Vagina (tissue), 2 donors: ENCODE data around the gene GPRIN1. TPM values are rescaled to one million over a fixed set of nuclear protein-coding genes. Genes with fewer than 3 reads are reported as not detected.

Source experiments
- DNase-seq, 2 donors: peaks; one replicate each; pipeline ENCODE4 v3.0.0-alpha.2; 2017; ENCODE audit errors: extremely low spot score in 2 of 2
- H3K27ac ChIP-seq: fragments of 200-600 bp; sonication (generic); one replicate; pipeline ENCODE4 v1.5.1; 2019
- H3K27me3 ChIP-seq: fragments of 200-600 bp; sonication (generic); one replicate; pipeline ENCODE4 v1.5.1; 2019
- H3K36me3 ChIP-seq, 2 donors: fragments of 200-600 bp; sonication (generic); one replicate each; pipeline ENCODE4 v1.5.1; 2017 to 2019
- H3K4me1 ChIP-seq: fragments of 200-600 bp; sonication (generic); one replicate; pipeline ENCODE4 v1.5.1; 2019
- H3K4me3 ChIP-seq, 2 donors: fragments of 200-600 bp; sonication (generic); 1 replicate in 1 of 2; 2 replicates in 1 of 2; pipeline ENCODE4 v1.5.1; 2016 to 2019
- H3K9me3 ChIP-seq: fragments of 200-600 bp; sonication (generic); one replicate; pipeline ENCODE4 v1.5.1; 2019
- POLR2A ChIP-seq, 2 donors: fragments of 450-650 bp; IDR thresholded peaks; one replicate each; pipeline ENCODE4 v1.6.1; 2017; ENCODE audit warnings: antibody characterized with exemption in 2 of 2, mild to moderate bottlenecking in 2 of 2, moderate library complexity in 2 of 2
- POLR2AphosphoS5 ChIP-seq, 2 donors: sonication (generic); formaldehyde crosslinking; IDR thresholded peaks; one replicate each; pipeline ENCODE4 v1.9.0; 2017; ENCODE audit warnings: antibody characterized with exemption in 2 of 2, mild to moderate bottlenecking in 2 of 2, low read depth in 1 of 2; ENCODE audit not compliant: insufficient read depth in 1 of 2
- intact Hi-C: fragments of 100-400 bp; cut with DNase I; formaldehyde crosslinking; loops from one replicate; pipeline ENCODE4 v1.15.1; 2023
- total RNA-seq: library from RNA; depleted of rRNA; stranded (reverse); fragments of >200 nt; gene quantifications from one replicate; pipeline ENCODE4 v1.2.3, GENCODE V29; 2016
- TF ChIP-seq, protein P1 (sequence below), 3 experiments: fragments of 450-650 bp in 2 of 3; fragments of 200-600 bp in 1 of 3; sonication (generic) in 1 of 3; IDR thresholded peaks; one replicate each; pipeline ENCODE4 v1.5.1; 2017 to 2019; ENCODE audit warnings: antibody characterized with exemption in 3 of 3, mild to moderate bottlenecking in 2 of 3, moderate library complexity in 2 of 3

Gene GPRIN1
- total RNA-seq, 1 donor from 2014 or later: 0.49 TPM

DNA sequence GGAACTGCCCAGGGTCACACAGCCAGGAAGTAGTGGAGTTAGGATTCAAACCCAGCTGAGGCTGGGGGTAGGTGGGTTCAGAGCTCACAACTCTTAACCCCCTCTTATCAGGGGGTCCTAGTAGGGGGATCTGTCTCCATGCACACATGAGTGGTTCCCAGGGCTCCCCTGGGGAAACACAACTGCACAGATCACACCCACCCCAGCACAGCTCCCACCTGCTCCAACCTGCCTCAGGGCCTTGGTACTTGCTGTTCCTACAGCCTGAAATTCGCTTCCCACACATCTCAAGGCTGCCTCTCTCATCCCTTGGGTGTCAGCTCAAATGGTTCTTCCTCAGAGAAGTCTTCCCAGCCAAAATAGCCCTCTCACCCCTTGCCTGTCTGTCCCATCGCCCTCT, 15.6 kb upstream of the GPRIN1 start:
- no peak overlapping the region for H3K27ac ChIP-seq
- no peak for DNase-seq
- no peaks in the 10 kb centered on the region for H3K36me3 ChIP-seq
- H3K4me1 ChIP-seq: peaks cover 14% of the 10 kb centered on the region
- intact Hi-C loops: no loop called here
- no peak for TF ChIP-seq POLR2A (IDR thresholded peaks at IDR 0.05)
- TF ChIP-seq, protein P1, sequence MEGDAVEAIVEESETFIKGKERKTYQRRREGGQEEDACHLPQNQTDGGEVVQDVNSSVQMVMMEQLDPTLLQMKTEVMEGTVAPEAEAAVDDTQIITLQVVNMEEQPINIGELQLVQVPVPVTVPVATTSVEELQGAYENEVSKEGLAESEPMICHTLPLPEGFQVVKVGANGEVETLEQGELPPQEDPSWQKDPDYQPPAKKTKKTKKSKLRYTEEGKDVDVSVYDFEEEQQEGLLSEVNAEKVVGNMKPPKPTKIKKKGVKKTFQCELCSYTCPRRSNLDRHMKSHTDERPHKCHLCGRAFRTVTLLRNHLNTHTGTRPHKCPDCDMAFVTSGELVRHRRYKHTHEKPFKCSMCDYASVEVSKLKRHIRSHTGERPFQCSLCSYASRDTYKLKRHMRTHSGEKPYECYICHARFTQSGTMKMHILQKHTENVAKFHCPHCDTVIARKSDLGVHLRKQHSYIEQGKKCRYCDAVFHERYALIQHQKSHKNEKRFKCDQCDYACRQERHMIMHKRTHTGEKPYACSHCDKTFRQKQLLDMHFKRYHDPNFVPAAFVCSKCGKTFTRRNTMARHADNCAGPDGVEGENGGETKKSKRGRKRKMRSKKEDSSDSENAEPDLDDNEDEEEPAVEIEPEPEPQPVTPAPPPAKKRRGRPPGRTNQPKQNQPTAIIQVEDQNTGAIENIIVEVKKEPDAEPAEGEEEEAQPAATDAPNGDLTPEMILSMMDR (IDR thresholded peaks at IDR 0.05): no peak
- no peak for TF ChIP-seq POLR2AphosphoS5 (IDR thresholded peaks at IDR 0.05; ENCODE audit: insufficient read depth in 1 of 2, low read depth in 1 of 2)
- H3K27me3 ChIP-seq: no peaks in the 10 kb centered on the region
- H3K9me3 ChIP-seq: no peaks in the 10 kb centered on the region
- no peak overlapping the region for H3K4me3 ChIP-seq

DNA sequence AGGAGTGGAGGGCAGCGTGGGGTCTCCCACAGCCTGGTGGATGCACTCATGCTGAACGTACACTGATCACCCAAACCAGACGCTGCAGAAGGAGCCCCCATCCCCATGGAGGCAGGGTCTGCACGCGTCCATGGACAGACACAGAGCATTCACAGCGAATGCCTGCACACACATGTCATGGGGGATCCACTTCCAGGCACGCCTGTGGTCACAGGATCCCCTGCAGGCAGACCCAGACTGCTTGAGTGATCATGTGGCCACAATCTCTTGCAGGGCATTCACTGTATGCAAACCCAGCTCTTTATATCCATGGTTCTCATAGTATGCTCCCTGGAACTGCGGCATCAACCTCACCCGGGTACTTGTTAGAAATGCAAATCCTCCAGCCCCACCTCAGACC, 15.0 kb upstream of the GPRIN1 start:
- DNase-seq: no peak
- Histone ChIP-seq H3K36me3 (no peaks in the 10 kb centered on the region), H3K4me3 (no peak overlapping the region), H3K27me3 (peaks cover 3% of the 10 kb centered on the region), H3K9me3 (no peaks in the 10 kb centered on the region), H3K4me1 (peaks cover 14% of the 10 kb centered on the region), H3K27ac (no peak overlapping the region)
- intact Hi-C loops: no loop called here
- no peak for TF ChIP-seq POLR2AphosphoS5 (IDR thresholded peaks at IDR 0.05; ENCODE audit: insufficient read depth in 1 of 2, low read depth in 1 of 2)
- TF ChIP-seq POLR2A (IDR thresholded peaks at IDR 0.05): no peak
- TF ChIP-seq, protein P1 (IDR thresholded peaks at IDR 0.05): no peak

DNA sequence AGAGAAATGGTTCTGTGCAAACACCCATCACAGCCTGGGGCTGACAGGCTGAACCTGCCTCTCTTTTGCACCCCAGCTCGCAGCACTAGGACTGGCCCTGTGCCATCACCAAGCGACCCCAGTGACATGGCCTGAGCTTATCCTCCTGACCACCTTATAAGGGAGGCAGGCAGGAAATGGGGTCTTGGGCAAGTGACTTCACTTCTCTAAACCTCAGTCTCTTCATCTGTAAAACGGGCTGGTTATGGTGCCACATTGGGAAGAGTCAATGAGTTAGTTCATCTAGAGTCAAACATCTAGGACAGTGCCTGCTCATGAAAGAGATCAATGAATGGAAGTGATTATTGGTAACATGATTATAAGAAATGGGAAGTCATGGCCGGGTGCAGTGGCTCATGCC, 14.2 kb upstream of the GPRIN1 start:
- no peak for DNase-seq
- intact Hi-C loops: no loop called here
- H3K27ac ChIP-seq: no peak overlapping the region
- H3K4me3 ChIP-seq: no peak overlapping the region
- H3K4me1 ChIP-seq: peaks cover 15% of the 10 kb centered on the region
- no peaks in the 10 kb centered on the region for H3K36me3 ChIP-seq
- TF ChIP-seq POLR2AphosphoS5 (IDR thresholded peaks at IDR 0.05; ENCODE audit: insufficient read depth in 1 of 2, low read depth in 1 of 2) (no peak), POLR2A (IDR thresholded peaks at IDR 0.05) (no peak)
- TF ChIP-seq, protein P1 (IDR thresholded peaks at IDR 0.05): no peak
- no peaks in the 10 kb centered on the region for H3K9me3 ChIP-seq
- H3K27me3 ChIP-seq: peaks cover 11% of the 10 kb centered on the region

DNA sequence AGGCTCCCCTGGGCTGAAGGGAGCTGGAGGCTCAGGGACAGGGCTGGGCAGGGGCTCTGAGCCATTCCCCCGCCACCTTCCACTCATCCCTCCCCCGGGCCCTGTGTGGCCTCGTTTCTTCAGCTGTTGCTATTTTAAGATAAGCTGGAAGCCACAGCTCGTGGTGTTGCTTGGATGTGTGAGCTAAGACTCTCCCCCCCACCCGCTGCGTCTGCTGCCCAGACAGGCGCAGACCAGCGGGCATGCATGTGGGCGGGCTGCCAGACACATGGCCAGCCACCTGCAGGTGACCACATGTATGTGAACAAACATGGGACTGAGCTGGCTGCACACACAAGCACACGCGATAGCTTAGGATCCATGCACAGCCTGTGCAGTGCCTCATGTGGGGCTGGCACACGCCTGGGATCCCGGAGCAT, 11.7 kb upstream of the GPRIN1 start:
- no peaks in the 10 kb centered on the region for H3K36me3 ChIP-seq
- intact Hi-C loops: no loop called here
- no peak for DNase-seq
- peaks cover 19% of the 10 kb centered on the region for H3K27me3 ChIP-seq
- H3K27ac ChIP-seq: no peak overlapping the region
- TF ChIP-seq POLR2AphosphoS5 (IDR thresholded peaks at IDR 0.05; ENCODE audit: insufficient read depth in 1 of 2, low read depth in 1 of 2): no peak
- no peak for TF ChIP-seq POLR2A (IDR thresholded peaks at IDR 0.05)
- TF ChIP-seq, protein P1 (IDR thresholded peaks at IDR 0.05): no peak
- H3K9me3 ChIP-seq: no peaks in the 10 kb centered on the region
- H3K4me3 ChIP-seq: no peak overlapping the region
- peaks cover 18% of the 10 kb centered on the region for H3K4me1 ChIP-seq

DNA sequence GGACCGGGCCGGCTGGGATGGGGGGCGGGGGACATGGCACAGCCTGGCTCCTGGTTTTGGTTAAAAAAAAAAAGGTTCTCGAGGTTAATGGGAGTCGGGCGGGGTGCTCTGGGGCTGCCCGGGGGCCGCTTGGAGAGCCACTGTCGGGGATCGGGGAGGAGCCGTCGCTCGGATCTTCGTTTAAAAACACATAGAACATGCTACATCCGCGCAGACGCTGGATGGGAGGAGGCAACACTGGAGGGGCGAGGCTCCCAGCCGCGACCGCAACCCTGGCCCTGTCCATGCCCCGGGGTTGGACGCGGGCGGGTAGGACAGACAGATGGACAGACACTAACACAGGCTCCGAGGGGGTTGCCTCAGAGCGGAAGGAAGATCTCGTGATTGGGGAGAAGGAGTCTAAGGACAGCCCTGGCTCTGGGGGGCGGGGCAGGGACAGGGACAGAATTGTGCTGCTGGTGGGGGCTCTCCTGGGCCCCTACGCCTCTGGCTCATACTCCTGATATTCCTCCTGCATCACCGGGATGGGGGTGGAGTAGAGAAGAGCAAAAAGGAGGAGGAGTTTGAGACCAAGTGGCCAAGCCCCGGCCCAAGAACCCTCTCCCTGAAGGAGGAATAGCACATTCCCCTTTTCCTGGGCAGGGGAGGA, 10.5 kb upstream of the GPRIN1 start:
- intact Hi-C loops: no loop called here
- Histone ChIP-seq H3K9me3 (no peaks in the 10 kb centered on the region), H3K4me1 (peaks cover 18% of the 10 kb centered on the region), H3K27me3 (peaks cover 19% of the 10 kb centered on the region), H3K27ac (no peak overlapping the region), H3K4me3 (no peak overlapping the region), H3K36me3 (no peaks in the 10 kb centered on the region)
- DNase-seq: no peak
- TF ChIP-seq, protein P1 (IDR thresholded peaks at IDR 0.05): no peak
- TF ChIP-seq POLR2AphosphoS5 (IDR thresholded peaks at IDR 0.05; ENCODE audit: insufficient read depth in 1 of 2, low read depth in 1 of 2) (no peak), POLR2A (IDR thresholded peaks at IDR 0.05) (no peak)
